Breast epithelium (tissue), 3 donors: ENCODE data around the gene TBC1D13.

Experiments used
- POLR2A ChIP-seq: fragments of 450-650 bp; IDR thresholded peaks from one replicate; pipeline ENCODE4 v1.6.1; 2016; ENCODE audit warnings: antibody characterized with exemption, mild to moderate bottlenecking, moderate library complexity
- POLR2AphosphoS5 ChIP-seq, 3 donors: sonication (generic); formaldehyde crosslinking; IDR thresholded peaks; one replicate each; pipeline ENCODE4 v1.6.1; 2017; ENCODE audit warnings: antibody characterized with exemption in 3 of 3
- TF ChIP-seq, protein P1 (sequence below), 3 donors: fragments of 450-650 bp; IDR thresholded peaks; one replicate each; pipeline ENCODE4 v1.5.1; 2016 to 2017; ENCODE audit warnings: antibody characterized with exemption in 3 of 3, mild to moderate bottlenecking in 3 of 3, moderate library complexity in 3 of 3

DNA sequence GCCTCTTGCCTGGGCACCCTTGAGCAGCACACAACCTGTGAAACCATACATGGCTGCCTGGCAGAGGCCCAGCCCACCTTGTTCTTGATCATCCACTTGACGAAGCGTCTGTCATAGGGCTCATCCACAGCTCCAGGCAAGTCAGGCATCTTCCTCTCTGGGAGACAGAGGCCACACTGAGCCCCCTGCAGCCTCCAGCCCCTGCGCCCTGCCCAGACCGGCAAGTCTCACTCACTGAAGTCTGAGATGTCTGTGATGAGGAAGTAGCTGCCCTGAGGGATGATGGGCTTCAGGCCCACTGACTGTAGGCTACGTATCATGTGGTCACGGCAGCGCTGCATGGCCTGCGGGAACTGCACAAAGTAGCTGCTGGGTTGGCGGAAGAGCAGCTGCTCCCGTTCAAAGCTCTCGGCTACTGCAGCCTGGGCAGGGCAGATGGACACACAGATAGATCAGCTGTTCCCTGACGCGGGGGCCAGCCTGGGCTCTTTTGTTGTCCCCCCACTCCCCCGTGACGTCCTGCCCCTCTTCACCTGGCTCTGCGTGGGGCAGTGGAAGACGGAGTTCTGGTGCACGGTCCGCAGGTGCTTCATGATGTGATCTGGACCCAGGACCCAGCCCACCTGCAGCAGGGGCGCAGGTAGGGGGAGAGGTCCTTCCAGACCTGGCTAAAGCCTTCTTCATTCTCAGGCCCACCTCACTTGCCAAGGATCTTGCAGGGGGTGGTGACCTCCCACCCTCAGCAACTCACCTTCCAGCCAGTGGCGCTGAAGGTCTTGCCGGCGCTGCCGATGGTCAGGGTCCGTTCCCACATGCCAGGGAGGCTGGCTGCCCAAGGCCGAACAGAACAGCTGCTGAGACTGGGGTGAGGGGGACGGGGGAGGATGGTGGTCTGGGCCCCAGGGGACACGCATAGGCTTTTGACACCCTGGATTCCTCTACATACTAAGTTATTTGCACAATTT lies 48.5 kb downstream of the TBC1D13 start:
- TF ChIP-seq POLR2A (no peak), POLR2AphosphoS5 (IDR thresholded peaks at IDR 0.05) (no peak)
- TF ChIP-seq, protein P1, sequence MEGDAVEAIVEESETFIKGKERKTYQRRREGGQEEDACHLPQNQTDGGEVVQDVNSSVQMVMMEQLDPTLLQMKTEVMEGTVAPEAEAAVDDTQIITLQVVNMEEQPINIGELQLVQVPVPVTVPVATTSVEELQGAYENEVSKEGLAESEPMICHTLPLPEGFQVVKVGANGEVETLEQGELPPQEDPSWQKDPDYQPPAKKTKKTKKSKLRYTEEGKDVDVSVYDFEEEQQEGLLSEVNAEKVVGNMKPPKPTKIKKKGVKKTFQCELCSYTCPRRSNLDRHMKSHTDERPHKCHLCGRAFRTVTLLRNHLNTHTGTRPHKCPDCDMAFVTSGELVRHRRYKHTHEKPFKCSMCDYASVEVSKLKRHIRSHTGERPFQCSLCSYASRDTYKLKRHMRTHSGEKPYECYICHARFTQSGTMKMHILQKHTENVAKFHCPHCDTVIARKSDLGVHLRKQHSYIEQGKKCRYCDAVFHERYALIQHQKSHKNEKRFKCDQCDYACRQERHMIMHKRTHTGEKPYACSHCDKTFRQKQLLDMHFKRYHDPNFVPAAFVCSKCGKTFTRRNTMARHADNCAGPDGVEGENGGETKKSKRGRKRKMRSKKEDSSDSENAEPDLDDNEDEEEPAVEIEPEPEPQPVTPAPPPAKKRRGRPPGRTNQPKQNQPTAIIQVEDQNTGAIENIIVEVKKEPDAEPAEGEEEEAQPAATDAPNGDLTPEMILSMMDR (IDR thresholded peaks at IDR 0.05), result no peak
